GM12892 (cell line): ENCODE data around the gene TECTA.

Source experiments
- POLR2A ChIP-seq: IDR thresholded peaks from 2 replicates; pipeline ENCODE4 v1.6.1; 2011; ENCODE audit warnings: low read depth, low read length, control low read depth
- POLR2AphosphoS5 ChIP-seq: IDR thresholded peaks from 2 replicates; pipeline ENCODE4 v1.6.1; 2011; ENCODE audit warnings: low read depth, low read length, control low read depth
- TAF1 ChIP-seq: IDR thresholded peaks from 2 replicates; pipeline ENCODE4 v1.6.1; 2011; ENCODE audit warnings: low read depth, mild to moderate bottlenecking, control low read depth, low read length, borderline replicate concordance

DNA sequence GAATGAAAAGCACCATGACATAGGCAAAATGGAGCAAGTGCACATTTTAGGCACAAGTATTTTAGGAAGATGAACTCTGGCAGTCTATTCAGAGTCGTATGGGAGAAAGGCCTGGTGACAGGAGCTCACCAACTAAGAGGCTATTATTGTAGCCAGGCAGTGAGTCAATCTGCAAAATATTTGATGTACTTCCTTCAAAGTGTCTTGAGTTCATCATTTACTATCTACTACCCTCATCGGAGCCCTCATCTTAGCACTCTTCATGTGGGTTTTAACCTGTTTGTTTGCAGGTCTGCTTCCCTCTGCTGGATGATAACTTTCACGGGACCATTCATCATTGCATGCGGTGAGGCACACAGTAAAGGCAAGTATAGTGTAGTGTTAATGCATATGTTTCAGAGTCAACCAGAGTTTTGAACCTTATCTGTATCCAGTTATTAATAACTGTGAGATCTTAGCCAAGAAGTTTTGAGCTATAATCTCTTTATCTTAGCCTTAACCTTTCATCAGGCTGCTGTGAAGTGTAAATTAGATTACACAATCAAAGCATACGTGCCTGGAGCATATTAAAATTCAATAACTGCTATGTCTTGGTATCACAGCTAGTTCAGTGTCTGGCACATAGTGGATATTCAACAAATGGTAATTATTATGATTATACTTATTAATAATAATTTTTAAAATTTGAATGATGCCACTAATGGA is 120.6 kb downstream of the TECTA start:
- TF ChIP-seq POLR2AphosphoS5: no peak
- no peak for TF ChIP-seq POLR2A
- TF ChIP-seq TAF1: no peak
